ENCODE data around the gene TMEM250. TPM values are rescaled to one million over a fixed set of nuclear protein-coding genes. Genes with fewer than 3 reads are reported as not detected.
A peak's percentile ranks its signal among the peaks of the same experiment; 100 is the strongest.
"Not testable (repeated sequence)": the region's sequence is repeated elsewhere in the genome, so short reads cannot be mapped to it uniquely, and the experiment has no call there.

TMEM250 gene
- polyA plus RNA-seq, 3 donors from 2014 or later = 44.3 to 78.6 (median 44.6) TPM

GRCh38 chr9:136107953-136108647, 10.6 kb downstream of the TMEM250 start:
- peak overlapping the region; percentile 91 to 97 (median 96) for H3K27ac Mint-ChIP-seq
- DNase-seq = no peak
- H3K4me3 Mint-ChIP-seq = peak overlapping the region; percentile 85 to 91 (median 86)
- H3K36me3 Mint-ChIP-seq = no peaks in the 10 kb centered on the region
- peaks cover 0 to 18% (median 6%) of the 10 kb centered on the region in 3 donors for H3K27me3 Mint-ChIP-seq (ENCODE audit: low read depth in 3 of 3)
- peaks cover 49 to 66% of the 10 kb centered on the region in 2 donors for H3K4me1 Mint-ChIP-seq
- no peaks in the 10 kb centered on the region for H3K9me3 Mint-ChIP-seq

DNA sequence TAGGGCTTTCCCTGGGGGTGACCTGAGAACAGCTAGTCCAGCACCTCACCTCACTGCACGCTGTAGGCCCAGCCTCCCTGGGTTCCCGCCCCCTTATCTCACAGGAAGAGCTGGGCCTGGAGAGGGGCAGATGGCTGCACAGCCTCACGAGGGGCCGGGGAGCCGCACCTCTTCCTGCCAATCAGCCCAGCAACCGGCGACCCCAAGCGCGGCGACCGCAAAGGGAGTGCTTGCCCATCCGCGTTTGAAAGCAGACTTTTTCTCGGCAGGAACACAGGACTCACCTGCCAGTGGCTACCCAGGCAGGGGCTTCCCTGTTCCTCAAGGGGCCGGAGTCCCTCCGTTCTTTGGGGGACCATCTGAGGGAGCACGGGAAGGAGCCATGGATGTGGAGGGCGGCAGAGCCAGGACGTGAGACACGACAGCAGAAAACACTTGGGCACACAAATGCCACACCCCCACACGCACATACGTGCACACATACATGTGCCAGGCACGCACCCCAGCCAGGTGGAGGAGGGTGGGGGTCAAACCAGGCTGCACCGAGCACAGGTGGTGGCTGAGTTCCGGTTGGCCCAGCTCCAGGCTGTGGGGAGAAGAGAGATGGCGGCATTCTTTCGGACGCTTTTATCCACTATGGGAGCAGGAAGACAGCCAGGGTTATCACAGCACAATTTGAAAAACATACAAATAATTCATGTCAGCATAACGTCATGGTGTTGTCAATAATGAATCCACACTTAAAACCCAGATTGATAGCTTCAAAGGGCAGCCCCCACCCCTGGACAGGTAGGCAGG, 11.3 kb downstream of the TMEM250 start:
- Mint-ChIP-seq H3K27ac (peak overlapping the region; percentile 91 to 97 (median 96)), H3K27me3 (ENCODE audit: low read depth in 3 of 3) (peaks cover 0 to 18% (median 6%) of the 10 kb centered on the region in 3 donors), H3K9me3 (no peaks in the 10 kb centered on the region), H3K4me1 (peaks cover 48 to 65% of the 10 kb centered on the region in 2 donors), H3K4me3 (peak overlapping the region; percentile 85 to 91 (median 86)), H3K36me3 (no peaks in the 10 kb centered on the region)
- DNase-seq = peak; percentile 78 to 79 (median 79)

- peak overlapping the region; percentile 91 to 97 (median 96) for H3K27ac Mint-ChIP-seq
- no peaks in the 10 kb centered on the region for H3K9me3 Mint-ChIP-seq
- H3K36me3 Mint-ChIP-seq = no peaks in the 10 kb centered on the region
- peaks cover 0 to 18% (median 6%) of the 10 kb centered on the region in 3 donors for H3K27me3 Mint-ChIP-seq (ENCODE audit: low read depth in 3 of 3)
- peak overlapping the region in 4 of 5 donors; percentile 38 to 91 (median 64) for H3K4me3 Mint-ChIP-seq
- DNase-seq = no peak
- H3K4me1 Mint-ChIP-seq = peaks cover 46 to 51% of the 10 kb centered on the region in 2 donors
These were observed 13.1 kb downstream of the TMEM250 start for GRCh38 chr9:136105398-136106135.

GRCh38 chr9:136104916-136105315, 13.8 kb downstream of the TMEM250 start:
- peak overlapping the region in 4 of 6 donors; percentile 14 to 97 (median 21) for H3K27ac Mint-ChIP-seq
- DNase-seq = no peak
- peak overlapping the region in 1 of 5 donors; percentile 50 for H3K4me3 Mint-ChIP-seq
- H3K27me3 Mint-ChIP-seq (ENCODE audit: low read depth in 3 of 3) = peaks cover 0 to 16% (median 6%) of the 10 kb centered on the region in 3 donors
- H3K9me3 Mint-ChIP-seq = no peaks in the 10 kb centered on the region
- peaks cover 40 to 45% of the 10 kb centered on the region in 2 donors for H3K4me1 Mint-ChIP-seq
- H3K36me3 Mint-ChIP-seq = no peaks in the 10 kb centered on the region

DNA sequence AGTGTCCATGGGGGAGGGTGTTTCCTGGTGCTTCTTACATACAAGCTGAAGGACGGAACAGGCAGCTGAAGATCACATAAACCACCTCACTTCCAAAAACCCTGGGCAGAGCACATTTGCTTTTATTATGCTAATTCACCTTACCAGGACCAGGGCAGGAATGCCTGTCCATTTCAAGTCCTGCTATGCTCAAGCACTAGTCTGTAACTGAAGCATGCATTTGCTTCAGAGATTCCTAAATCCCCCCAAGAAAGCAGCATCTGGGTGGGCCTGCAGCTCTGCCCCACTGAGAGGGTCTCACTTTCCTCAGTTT, 14.2 kb downstream of the TMEM250 start:
- Mint-ChIP-seq H3K36me3 (no peaks in the 10 kb centered on the region), H3K4me3 (peak overlapping the region in 1 of 5 donors; percentile 40), H3K27me3 (ENCODE audit: low read depth in 3 of 3) (peaks cover 0 to 16% (median 6%) of the 10 kb centered on the region in 3 donors), H3K9me3 (no peaks in the 10 kb centered on the region), H3K4me1 (peaks cover 40 to 45% of the 10 kb centered on the region in 2 donors), H3K27ac (peak overlapping the region in 3 of 6 donors; percentile 14 to 40 (median 16))
- no peak for DNase-seq

GRCh38 chr9:136103651-136104487, 14.8 kb downstream of the TMEM250 start:
- H3K27me3 Mint-ChIP-seq (ENCODE audit: low read depth in 3 of 3) = peaks cover 0 to 18% (median 6%) of the 10 kb centered on the region in 3 donors
- H3K27ac Mint-ChIP-seq = peak overlapping the region in 3 of 6 donors; percentile 14 to 40 (median 16)
- no peaks in the 10 kb centered on the region for H3K9me3 Mint-ChIP-seq
- H3K36me3 Mint-ChIP-seq = no peaks in the 10 kb centered on the region
- H3K4me3 Mint-ChIP-seq = peak overlapping the region in 1 of 5 donors; percentile 40
- DNase-seq = no peak
- peaks cover 46 to 47% of the 10 kb centered on the region in 2 donors for H3K4me1 Mint-ChIP-seq

DNA sequence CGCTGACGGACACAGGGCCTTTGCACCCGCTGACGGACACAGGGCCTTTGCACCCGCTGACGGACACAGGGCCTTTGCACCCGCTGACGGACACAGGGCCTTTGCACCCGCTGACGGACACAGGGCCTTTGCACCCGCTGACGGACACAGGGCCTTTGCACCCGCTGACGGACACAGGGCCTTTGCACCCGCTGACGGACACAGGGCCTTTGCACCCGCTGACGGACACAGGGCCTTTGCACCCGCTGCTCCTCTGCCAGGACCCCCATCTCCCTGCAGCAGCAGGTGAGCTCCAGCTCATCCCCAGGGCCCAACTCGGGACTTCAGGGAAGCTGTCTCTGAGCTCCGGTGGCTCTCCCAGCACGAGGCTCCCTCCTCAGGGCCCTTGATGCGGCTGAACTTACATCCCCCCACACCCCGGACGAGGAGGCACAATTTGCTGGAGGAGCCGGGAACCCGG, 17.0 kb downstream of the TMEM250 start:
- not testable (repeated sequence) for DNase-seq, H3K9me3 Mint-ChIP-seq, H3K4me3 Mint-ChIP-seq, H3K27ac Mint-ChIP-seq, H3K36me3 Mint-ChIP-seq
- Mint-ChIP-seq H3K27me3 (ENCODE audit: low read depth in 3 of 3) (peaks cover 0 to 11% (median 2%) of the 10 kb centered on the region in 3 donors), H3K4me1 (peaks cover 31 to 39% of the 10 kb centered on the region in 2 donors)

- Mint-ChIP-seq H3K27me3 (ENCODE audit: low read depth in 3 of 3) (peaks cover 0 to 8% (median 0%) of the 10 kb centered on the region in 3 donors), H3K4me3 (no peak overlapping the region), H3K27ac (no peak overlapping the region), H3K9me3 (no peaks in the 10 kb centered on the region), H3K36me3 (no peaks in the 10 kb centered on the region), H3K4me1 (peaks cover 24 to 34% of the 10 kb centered on the region in 2 donors)
- no peak for DNase-seq
These were observed 17.7 kb downstream of the TMEM250 start for GRCh38 chr9:136100700-136101614.

DNA sequence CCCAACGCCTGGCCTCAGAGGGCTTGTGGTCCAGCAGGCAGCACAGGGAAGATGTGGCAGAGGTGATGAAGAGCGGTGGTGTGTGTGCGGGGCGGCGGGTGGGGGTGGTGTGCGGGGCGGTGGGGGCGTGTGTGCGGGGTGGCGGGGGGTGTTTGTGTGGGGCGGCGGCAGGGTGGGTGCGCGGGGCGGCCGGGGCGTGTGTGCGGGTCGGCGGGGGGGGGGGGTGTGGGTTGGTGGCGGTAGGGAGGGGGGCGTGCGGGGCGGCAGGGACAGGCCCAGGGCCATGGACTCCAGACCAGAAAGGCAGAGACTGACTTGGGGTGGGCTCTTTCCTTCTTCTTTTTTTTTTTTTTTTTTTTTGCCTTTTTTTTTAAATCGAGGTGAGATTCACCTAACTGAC, 19.1 kb downstream of the TMEM250 start:
- Mint-ChIP-seq H3K27ac (peak overlapping the region in 3 of 6 donors; percentile 88 to 91 (median 90)), H3K36me3 (no peaks in the 10 kb centered on the region), H3K4me1 (peaks cover 12 to 21% of the 10 kb centered on the region in 2 donors), H3K4me3 (peak overlapping the region in 1 of 5 donors; percentile 80), H3K27me3 (ENCODE audit: low read depth in 3 of 3) (peaks cover 0 to 8% (median 0%) of the 10 kb centered on the region in 3 donors), H3K9me3 (no peaks in the 10 kb centered on the region)
- DNase-seq = no peak

GRCh38 chr9:136098844-136099243, 19.8 kb downstream of the TMEM250 start:
- H3K9me3 Mint-ChIP-seq = no peaks in the 10 kb centered on the region
- peak; percentile 40 to 53 (median 47) for DNase-seq

GRCh38 chr9:136098210-136098609, 20.5 kb downstream of the TMEM250 start:
- H3K4me3 Mint-ChIP-seq = peak overlapping the region in 3 of 5 donors; percentile 18 to 64 (median 33)
- peak overlapping the region in 4 of 6 donors; percentile 64 to 91 (median 78) for H3K27ac Mint-ChIP-seq

More at GRCh38 chr9:136098844-136099243, 19.8 kb downstream of the TMEM250 start:
- Mint-ChIP-seq H3K4me1 (peaks cover 12 to 21% of the 10 kb centered on the region in 2 donors), H3K36me3 (no peaks in the 10 kb centered on the region), H3K27ac (peak overlapping the region; percentile 83 to 91 (median 89)), H3K27me3 (ENCODE audit: low read depth in 3 of 3) (peaks cover 0 to 10% (median 0%) of the 10 kb centered on the region in 3 donors), H3K4me3 (peak overlapping the region; percentile 66 to 85 (median 78))

More at GRCh38 chr9:136098210-136098609, 20.5 kb downstream of the TMEM250 start:
- H3K27me3 Mint-ChIP-seq (ENCODE audit: low read depth in 3 of 3) = peaks cover 0 to 10% (median 0%) of the 10 kb centered on the region in 3 donors
- no peak for DNase-seq
- peaks cover 12 to 22% of the 10 kb centered on the region in 2 donors for H3K4me1 Mint-ChIP-seq
- no peaks in the 10 kb centered on the region for H3K9me3 Mint-ChIP-seq
- no peaks in the 10 kb centered on the region for H3K36me3 Mint-ChIP-seq

Data from immature natural killer cell (primary cell).